Mesodermal cell (in vitro differentiated cells): ENCODE results near the gene PHF2.
"Not testable (repeated sequence)": the region's sequence is repeated elsewhere in the genome, so short reads cannot be mapped to it uniquely, and the experiment has no call there.

Experiments
- H3K27ac ChIP-seq: 2 replicates; pipeline ENCODE4 v1.7.0; 2013; ENCODE audit warnings: mild to moderate bottlenecking, low read depth, low read length, moderate library complexity; ENCODE audit not compliant: severe bottlenecking
- H3K36me3 ChIP-seq: 2 replicates; pipeline ENCODE4 v1.7.1; 2013; ENCODE audit warnings: mild to moderate bottlenecking, low read length, moderate library complexity; ENCODE audit not compliant: control insufficient read depth, insufficient read depth
- H3K4me1 ChIP-seq: one replicate; pipeline ENCODE4 v1.7.1; 2013; ENCODE audit warnings: mild to moderate bottlenecking, low read length; ENCODE audit not compliant: insufficient read depth, control insufficient read depth, poor library complexity, severe bottlenecking
- H3K4me3 ChIP-seq: 2 replicates; pipeline ENCODE4 v1.7.0; 2013; ENCODE audit warnings: low read length, control low read depth, mild to moderate bottlenecking; ENCODE audit not compliant: insufficient read depth, poor library complexity, severe bottlenecking; ENCODE audit errors: extremely low read depth
- H3K9me3 ChIP-seq: 2 replicates; pipeline ENCODE4 v1.7.1; 2013; ENCODE audit warnings: mild to moderate bottlenecking, low read length, moderate library complexity; ENCODE audit not compliant: control insufficient read depth
- WGBS, 2 experiments: methylation state at CpG; one replicate each; pipeline ENCODE4 v1.1.5; 2013; ENCODE audit warnings: missing lambda C conversion rate in 2 of 2; ENCODE audit not compliant: insufficient coverage in 2 of 2; 5-methylcytosine and 5-hydroxymethylcytosine counted together

Gene PHF2

GRCh38 chr9:93669116-93669957 is 93.0 kb downstream of the PHF2 start:
- no peak overlapping the region for H3K4me3 ChIP-seq
- no peaks in the 10 kb centered on the region for H3K4me1 ChIP-seq
- H3K36me3 ChIP-seq: peaks cover 13% of the 10 kb centered on the region
- WGBS, 2 experiments: 89 to 95% methylated on average over 12 to 13 of the region's 15 CpGs
- H3K27ac ChIP-seq: no peak overlapping the region
- H3K9me3 ChIP-seq: no peaks in the 10 kb centered on the region

DNA sequence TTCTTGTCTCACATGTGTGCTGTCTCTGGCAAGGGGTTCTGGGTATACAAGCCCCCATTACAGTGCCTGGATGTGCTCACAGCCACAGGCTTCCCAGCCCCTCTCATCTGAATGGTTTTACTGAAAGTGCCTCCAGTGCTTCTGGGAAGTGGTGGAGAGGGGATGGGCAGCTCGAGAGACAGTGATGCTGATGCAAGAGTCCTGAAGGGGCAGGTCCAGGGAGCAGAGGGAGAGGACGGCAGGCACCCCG is 93.5 kb downstream of the PHF2 start:
- 95 to 100% methylated on average over 2 to 3 of the region's 3 CpGs for WGBS, 2 experiments
- no peak overlapping the region for H3K4me3 ChIP-seq
- peaks cover 14% of the 10 kb centered on the region for H3K36me3 ChIP-seq
- no peaks in the 10 kb centered on the region for H3K9me3 ChIP-seq
- H3K4me1 ChIP-seq: no peaks in the 10 kb centered on the region
- no peak overlapping the region for H3K27ac ChIP-seq

GRCh38 chr9:93670208-93671019 is 94.0 kb downstream of the PHF2 start:
- Histone ChIP-seq H3K4me3 (no peak overlapping the region), H3K4me1 (no peaks in the 10 kb centered on the region), H3K9me3 (no peaks in the 10 kb centered on the region), H3K27ac (no peak overlapping the region), H3K36me3 (peaks cover 14% of the 10 kb centered on the region)
- WGBS, 2 experiments: 87 to 88% methylated on average over 4 to 8 of the region's 8 CpGs

- H3K36me3 ChIP-seq: peaks cover 14% of the 10 kb centered on the region
- no peaks in the 10 kb centered on the region for H3K4me1 ChIP-seq
- no peak overlapping the region for H3K4me3 ChIP-seq
- 100% methylated on average over 1 to 2 of the region's 2 CpGs for WGBS, 2 experiments
- H3K9me3 ChIP-seq: no peaks in the 10 kb centered on the region
- no peak overlapping the region for H3K27ac ChIP-seq
Observed at GRCh38 chr9:93671020-93671338, 94.6 kb downstream of the PHF2 start.

GRCh38 chr9:93672330-93673020 is 96.1 kb downstream of the PHF2 start:
- 100% methylated on average over 2 of the region's 2 CpGs for WGBS, 2 experiments
- H3K36me3 ChIP-seq: peaks cover 24% of the 10 kb centered on the region
- H3K9me3 ChIP-seq, H3K4me3 ChIP-seq, H3K4me1 ChIP-seq, H3K27ac ChIP-seq: not testable (repeated sequence)

GRCh38 chr9:93673021-93673838 is 96.8 kb downstream of the PHF2 start:
- H3K27ac ChIP-seq: no peak overlapping the region
- 90 to 95% methylated on average over 12 to 14 of the region's 16 CpGs for WGBS, 2 experiments
- H3K36me3 ChIP-seq: peaks cover 32% of the 10 kb centered on the region
- no peak overlapping the region for H3K4me3 ChIP-seq
- no peaks in the 10 kb centered on the region for H3K4me1 ChIP-seq
- no peaks in the 10 kb centered on the region for H3K9me3 ChIP-seq

- H3K4me1 ChIP-seq: no peaks in the 10 kb centered on the region
- no peak overlapping the region for H3K4me3 ChIP-seq
- no peaks in the 10 kb centered on the region for H3K9me3 ChIP-seq
- WGBS, 2 experiments: 93 to 94% methylated on average over 13 of the region's 13 CpGs
- H3K27ac ChIP-seq: no peak overlapping the region
- peaks cover 33% of the 10 kb centered on the region for H3K36me3 ChIP-seq
Observed at GRCh38 chr9:93673839-93674334, 97.5 kb downstream of the PHF2 start.

- H3K4me1 ChIP-seq: no peaks in the 10 kb centered on the region
- no peak overlapping the region for H3K27ac ChIP-seq
- WGBS, 2 experiments: 91 to 94% methylated on average over 10 to 12 of the region's 14 CpGs
- no peaks in the 10 kb centered on the region for H3K9me3 ChIP-seq
- no peak overlapping the region for H3K4me3 ChIP-seq
- H3K36me3 ChIP-seq: peaks cover 33% of the 10 kb centered on the region
Observed at GRCh38 chr9:93674580-93675335, 98.4 kb downstream of the PHF2 start.

- Histone ChIP-seq H3K36me3 (peaks cover 33% of the 10 kb centered on the region), H3K9me3 (no peaks in the 10 kb centered on the region), H3K4me3 (no peak overlapping the region), H3K27ac (no peak overlapping the region), H3K4me1 (no peaks in the 10 kb centered on the region)
- WGBS, 2 experiments: 89 to 99% methylated on average over 8 to 12 of the region's 16 CpGs
Observed at GRCh38 chr9:93675336-93676150, 99.2 kb downstream of the PHF2 start.
